ENCODE measurements around the gene FAM3D.

- no peak for TF ChIP-seq CTCF (IDR thresholded peaks at IDR 0.05)
- no peak for TF ChIP-seq POLR2A (IDR thresholded peaks at IDR 0.05)
Measured at GRCh38 chr3:58707390-58707930, 40.9 kb upstream of the FAM3D start.
